CD14-positive monocyte (primary cell): ENCODE results near the gene SLCO1C1. TPM values are rescaled to one million over a fixed set of nuclear protein-coding genes. Genes with fewer than 3 reads are reported as not detected.

Experiments used
- DNase-seq, 3 donors: peaks; one replicate each; pipeline ENCODE4 v3.0.0-alpha.2; 2011 to 2022
- H2AFZ ChIP-seq: 2 replicates; pipeline ENCODE4 v1.6.0; 2012; ENCODE audit warnings: mild to moderate bottlenecking, low read depth, low read length, inconsistent platforms; ENCODE audit not compliant: insufficient read depth, poor library complexity, severe bottlenecking
- H3K27ac ChIP-seq, 2 donors: 1 replicate in 1 of 2; 2 replicates in 1 of 2; pipeline ENCODE4 v1.5.1; 2012 to 2013; ENCODE audit warnings: low read length in 2 of 2, control low read depth in 1 of 2, inconsistent platforms in 1 of 2, low read depth in 1 of 2, mild to moderate bottlenecking in 1 of 2
- H3K27me3 ChIP-seq, 2 donors: one replicate each; pipeline versions ENCODE4 v1.6.0 to v1.6.1; 2011 to 2013; ENCODE audit warnings: low read length in 2 of 2; ENCODE audit not compliant: control insufficient read depth in 2 of 2, insufficient read depth in 2 of 2
- H3K36me3 ChIP-seq, 2 donors: replicated peaks in 1 of 2; 1 replicate in 1 of 2; 2 replicates in 1 of 2; pipeline versions ENCODE4 v1.5.1 to v1.6.1; 2012 to 2013; ENCODE audit warnings: low read length in 2 of 2, control low read depth in 1 of 2, inconsistent platforms in 1 of 2, mild to moderate bottlenecking in 1 of 2; ENCODE audit not compliant: insufficient read depth in 2 of 2, control insufficient read depth in 1 of 2
- H3K4me1 ChIP-seq, 2 donors: 1 replicate in 1 of 2; 2 replicates in 1 of 2; pipeline versions ENCODE4 v1.5.1 to v1.6.1; 2012 to 2013; ENCODE audit warnings: low read length in 2 of 2, control low read depth in 1 of 2, inconsistent platforms in 1 of 2, mild to moderate bottlenecking in 1 of 2, moderate library complexity in 1 of 2; ENCODE audit not compliant: insufficient read depth in 2 of 2, control insufficient read depth in 1 of 2
- H3K4me2 ChIP-seq: replicated peaks from 2 replicates; pipeline ENCODE3; 2012; ENCODE audit warnings: low read length, moderate library complexity, mild to moderate bottlenecking; ENCODE audit not compliant: poor library complexity, severe bottlenecking; ENCODE audit errors: extremely low read depth
- H3K4me3 ChIP-seq, 3 experiments: fragments of 200-600 bp in 1 of 3; sonication (generic) in 1 of 3; replicated peaks in 1 of 3; 1 replicate in 2 of 3; 2 replicates in 1 of 3; pipeline ENCODE4 v1.5.1; 2011 to 2013; ENCODE audit warnings: low read length in 3 of 3, mild to moderate bottlenecking in 3 of 3, control low read depth in 2 of 3, low read depth in 2 of 3, inconsistent platforms in 1 of 3, moderate library complexity in 1 of 3
- H3K79me2 ChIP-seq: 2 replicates; pipeline ENCODE4 v1.6.0; 2012; ENCODE audit warnings: mild to moderate bottlenecking, control low read depth, inconsistent platforms, low read length, moderate library complexity; ENCODE audit not compliant: insufficient read depth
- H3K9ac ChIP-seq: 2 replicates; pipeline ENCODE4 v1.6.0; 2017; ENCODE audit warnings: low read length, mild to moderate bottlenecking; ENCODE audit not compliant: insufficient read depth, poor library complexity, severe bottlenecking
- H3K9me3 ChIP-seq, 2 donors: replicated peaks in 1 of 2; 1 replicate in 1 of 2; 2 replicates in 1 of 2; pipeline versions ENCODE4 v1.5.1 to v1.6.1; 2012 to 2013; ENCODE audit warnings: low read length in 2 of 2, control low read depth in 1 of 2; ENCODE audit not compliant: control insufficient read depth in 1 of 2, insufficient read depth in 1 of 2
- H4K20me1 ChIP-seq: 2 replicates; pipeline ENCODE4 v1.6.0; 2012; ENCODE audit warnings: mild to moderate bottlenecking, low read length, control low read depth, moderate library complexity; ENCODE audit not compliant: insufficient read depth
- H3K27ac Mint-ChIP-seq, 7 donors: one replicate each; pipeline ENCODE4 v1.8.0; 2020; ENCODE audit warnings: mild to moderate bottlenecking in 7 of 7, mixed read lengths in 7 of 7, moderate library complexity in 6 of 7, inconsistent platforms in 2 of 7
- H3K27me3 Mint-ChIP-seq, 3 donors: one replicate each; pipeline ENCODE4 v1.8.0; 2021 to 2022; ENCODE audit warnings: low read depth in 3 of 3, mild to moderate bottlenecking in 3 of 3, mixed read lengths in 3 of 3, moderate library complexity in 3 of 3, inconsistent platforms in 1 of 3
- H3K36me3 Mint-ChIP-seq, 2 donors: one replicate each; pipeline ENCODE4 v1.8.0; 2020; ENCODE audit warnings: mixed read lengths in 2 of 2, inconsistent platforms in 1 of 2, mild to moderate bottlenecking in 1 of 2
- H3K4me1 Mint-ChIP-seq: one replicate; pipeline ENCODE4 v1.8.0; 2020; ENCODE audit warnings: mild to moderate bottlenecking, mixed read lengths
- H3K4me3 Mint-ChIP-seq, 2 donors: one replicate each; pipeline ENCODE4 v1.8.0; 2020; ENCODE audit warnings: mild to moderate bottlenecking in 2 of 2, mixed read lengths in 2 of 2, moderate library complexity in 1 of 2
- H3K9me3 Mint-ChIP-seq, 7 donors: one replicate each; pipeline ENCODE4 v1.8.0; 2020 to 2022; ENCODE audit warnings: mixed read lengths in 7 of 7, mild to moderate bottlenecking in 6 of 7, moderate library complexity in 6 of 7, inconsistent platforms in 2 of 7
- CTCF ChIP-seq: fragments of 200-600 bp; IDR thresholded peaks from one replicate; pipeline ENCODE4 v1.8.0; 2022; ENCODE audit warnings: antibody characterized with exemption, mild to moderate bottlenecking
- WGBS: methylation state at CpG from one replicate; pipeline ENCODE4 v1.1.5; 2013; ENCODE audit warnings: missing lambda C conversion rate; ENCODE audit not compliant: insufficient coverage; 5-methylcytosine and 5-hydroxymethylcytosine counted together
- intact Hi-C, 2 donors: fragments of 100-400 bp; cut with micrococcal nuclease; formaldehyde crosslinking; loops; one replicate each; pipeline versions ENCODE4 v1.15.0 to v1.15.1; 2023
- polyA plus RNA-seq, 3 donors: library from polyadenylated mRNA; depleted of rRNA in 1 of 3; unstranded in 2 of 3; stranded (reverse) in 1 of 3; fragments of 300-500 nt in 2 of 3; fragments of >200 nt in 1 of 3; fragmentation: Illumina TruSeq in 2 of 3; gene quantifications; 1 replicate in 2 of 3; 2 replicates in 1 of 3; pipeline ENCODE4 v1.2.3, GENCODE V29; 2012 to 2021

SLCO1C1 gene
- polyA plus RNA-seq, 3 donors = not detected

- no peak for TF ChIP-seq CTCF
- no peak overlapping the region for H2AFZ ChIP-seq
- Mint-ChIP-seq H3K27me3 (no peaks in the 10 kb centered on the region), H3K27ac (no peak overlapping the region), H3K9me3 (peaks cover 0 to 2% (median under 1%) of the 10 kb centered on the region in 7 donors), H3K4me1 (no peaks in the 10 kb centered on the region), H3K36me3 (no peaks in the 10 kb centered on the region), H3K4me3 (no peak overlapping the region)
- no peaks in the 10 kb centered on the region for H3K9me3 ChIP-seq
- H4K20me1 ChIP-seq = no peaks in the 10 kb centered on the region
- no peaks in the 10 kb centered on the region for H3K4me1 ChIP-seq
- no CpG with 5 or more reads among the region's 1 CpG for WGBS
- no peaks in the 10 kb centered on the region for H3K79me2 ChIP-seq
- H3K36me3 ChIP-seq = no peaks in the 10 kb centered on the region
- no peak overlapping the region for H3K9ac ChIP-seq
- DNase-seq = no peak
- H3K27ac ChIP-seq = no peak overlapping the region
- no peak overlapping the region for H3K4me3 ChIP-seq
- no peak overlapping the region for H3K4me2 ChIP-seq
- H3K27me3 ChIP-seq = no peaks in the 10 kb centered on the region
- intact Hi-C loops = no loop called here
Observed at GRCh38 chr12:20748198-20748597, 53.1 kb downstream of the SLCO1C1 start.

GRCh38 chr12:20751046-20751445 lies 55.9 kb downstream of the SLCO1C1 start:
- DNase-seq = no peak
- H2AFZ ChIP-seq = no peak overlapping the region
- H3K9me3 Mint-ChIP-seq = peaks cover 0 to 7% (median 4%) of the 10 kb centered on the region in 7 donors

More at GRCh38 chr12:20751046-20751445, 55.9 kb downstream of the SLCO1C1 start:
- H3K9ac ChIP-seq = no peak overlapping the region
- no peaks in the 10 kb centered on the region for H3K79me2 ChIP-seq
- no peaks in the 10 kb centered on the region for H3K27me3 ChIP-seq
- no peak overlapping the region for H3K27ac ChIP-seq
- H3K27me3 Mint-ChIP-seq = no peaks in the 10 kb centered on the region
- H3K9me3 ChIP-seq = peaks cover 0 to 3% of the 10 kb centered on the region in 2 donors
- H3K4me1 Mint-ChIP-seq = no peaks in the 10 kb centered on the region
- H3K36me3 ChIP-seq = no peaks in the 10 kb centered on the region
- no peaks in the 10 kb centered on the region for H3K36me3 Mint-ChIP-seq
- no peak for TF ChIP-seq CTCF
- no peak overlapping the region for H3K4me3 Mint-ChIP-seq
- H3K4me3 ChIP-seq = no peak overlapping the region
- H4K20me1 ChIP-seq = no peaks in the 10 kb centered on the region
- no peaks in the 10 kb centered on the region for H3K4me1 ChIP-seq
- intact Hi-C loops = no loop called here
- whole genome bisulfite sequencing = no CpG with 5 or more reads among the region's 4 CpGs
- no peak overlapping the region for H3K4me2 ChIP-seq
- H3K27ac Mint-ChIP-seq = no peak overlapping the region
